Activated naive CD4-positive, alpha-beta T cell treated with anti-CD3 and anti-CD28 coated beads, Interleukin-2, amount 10 ng/mL, durations not matched to agents 7 days and 5 days (primary cell): ENCODE data around the gene TMEM132D.

Experiments used
- CTCF ChIA-PET: fragments of 350-600 bp; sonication (Branson Sonifier 250); formaldehyde crosslinking; loops from one replicate; lab custom pipeline; 2021; ENCODE audit warnings: antibody characterized with exemption; lab: Charles Lee
- DNase-seq: peaks from one replicate; pipeline ENCODE4 v3.0.0-alpha.2; 2020
- H3K27ac Mint-ChIP-seq: one replicate; pipeline ENCODE4 v1.8.0; 2021; ENCODE audit warnings: mild to moderate bottlenecking, moderate library complexity, mixed read lengths
- H3K27me3 Mint-ChIP-seq: one replicate; pipeline ENCODE4 v1.8.0; 2021; ENCODE audit warnings: mild to moderate bottlenecking, mixed read lengths
- H3K36me3 Mint-ChIP-seq: one replicate; pipeline ENCODE4 v1.8.0; 2021; ENCODE audit warnings: mixed read lengths
- H3K4me1 Mint-ChIP-seq: one replicate; pipeline ENCODE4 v1.8.0; 2021; ENCODE audit warnings: mixed read lengths
- H3K4me3 Mint-ChIP-seq: one replicate; pipeline ENCODE4 v1.8.0; 2021; ENCODE audit warnings: mild to moderate bottlenecking, moderate library complexity, mixed read lengths
- H3K9me3 Mint-ChIP-seq: one replicate; pipeline ENCODE4 v1.8.0; 2021; ENCODE audit warnings: mixed read lengths

The TMEM132D gene

GRCh38 chr12:129097451-129097850, 806.4 kb downstream of the TMEM132D start:
- CTCF ChIA-PET = no interaction called here
- Mint-ChIP-seq H3K4me3 (no peak overlapping the region), H3K27ac (no peak overlapping the region), H3K27me3 (no peaks in the 10 kb centered on the region), H3K36me3 (no peaks in the 10 kb centered on the region), H3K9me3 (peaks cover 19% of the 10 kb centered on the region), H3K4me1 (no peaks in the 10 kb centered on the region)
- no peak for DNase-seq

- Mint-ChIP-seq H3K4me3 (no peak overlapping the region), H3K27ac (no peak overlapping the region), H3K36me3 (no peaks in the 10 kb centered on the region), H3K9me3 (peaks cover 15% of the 10 kb centered on the region), H3K27me3 (no peaks in the 10 kb centered on the region), H3K4me1 (no peaks in the 10 kb centered on the region)
- DNase-seq = no peak
- CTCF ChIA-PET = no interaction called here
These were observed 806.9 kb downstream of the TMEM132D start for GRCh38 chr12:129096968-129097367.

DNA sequence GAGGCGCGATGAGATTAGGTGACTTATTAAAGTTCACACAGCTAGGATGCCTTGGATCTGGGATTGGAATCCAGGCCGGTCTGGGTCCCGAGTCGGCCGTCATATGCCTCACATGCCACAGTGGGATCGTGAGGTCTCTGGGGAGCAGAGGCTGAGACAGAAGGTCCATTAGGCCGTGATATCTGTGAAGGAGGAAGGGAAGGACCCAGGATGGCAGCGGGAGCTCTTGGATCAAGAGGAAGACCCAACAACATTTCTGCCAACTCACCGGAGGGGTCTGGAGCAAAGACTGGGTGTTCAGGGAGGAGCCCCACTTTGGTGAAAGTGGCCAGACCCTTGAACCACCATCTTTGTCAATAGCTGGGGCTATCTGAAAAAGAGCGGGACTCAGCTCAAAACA, 807.6 kb downstream of the TMEM132D start:
- no peak overlapping the region for H3K27ac Mint-ChIP-seq

DNA sequence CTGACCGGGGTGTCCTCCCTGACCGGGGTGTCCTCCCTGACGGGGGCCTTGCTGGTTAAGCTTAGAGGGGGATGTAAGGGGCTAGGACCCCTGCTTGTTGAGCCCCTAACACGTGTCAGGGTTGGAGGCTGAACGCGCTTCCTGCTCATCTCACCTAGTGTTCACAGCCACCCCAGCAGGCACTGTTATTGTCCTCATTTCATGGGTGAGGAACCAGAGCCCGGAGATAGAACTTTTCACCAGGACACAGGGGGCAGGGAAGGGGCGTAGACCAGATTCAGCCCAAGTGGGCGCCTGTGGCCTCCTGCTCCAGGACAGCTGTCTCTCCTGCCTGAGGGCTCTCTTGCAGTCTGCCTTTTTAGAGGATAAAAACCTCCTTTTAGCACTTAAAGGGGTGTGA, 814.2 kb downstream of the TMEM132D start:
- H3K27me3 Mint-ChIP-seq = no peaks in the 10 kb centered on the region
- CTCF ChIA-PET = no interaction called here
- H3K36me3 Mint-ChIP-seq = no peaks in the 10 kb centered on the region
- H3K9me3 Mint-ChIP-seq = peaks cover 18% of the 10 kb centered on the region
- no peak overlapping the region for H3K4me3 Mint-ChIP-seq
- no peaks in the 10 kb centered on the region for H3K4me1 Mint-ChIP-seq
- DNase-seq = no peak
- no peak overlapping the region for H3K27ac Mint-ChIP-seq

More for the DNA sequence above, 807.6 kb downstream of the TMEM132D start:
- H3K4me1 Mint-ChIP-seq = no peaks in the 10 kb centered on the region
- no peaks in the 10 kb centered on the region for H3K27me3 Mint-ChIP-seq
- DNase-seq = no peak
- peaks cover 14% of the 10 kb centered on the region for H3K9me3 Mint-ChIP-seq
- CTCF ChIA-PET = no interaction called here
- H3K36me3 Mint-ChIP-seq = no peaks in the 10 kb centered on the region
- no peak overlapping the region for H3K4me3 Mint-ChIP-seq

DNA sequence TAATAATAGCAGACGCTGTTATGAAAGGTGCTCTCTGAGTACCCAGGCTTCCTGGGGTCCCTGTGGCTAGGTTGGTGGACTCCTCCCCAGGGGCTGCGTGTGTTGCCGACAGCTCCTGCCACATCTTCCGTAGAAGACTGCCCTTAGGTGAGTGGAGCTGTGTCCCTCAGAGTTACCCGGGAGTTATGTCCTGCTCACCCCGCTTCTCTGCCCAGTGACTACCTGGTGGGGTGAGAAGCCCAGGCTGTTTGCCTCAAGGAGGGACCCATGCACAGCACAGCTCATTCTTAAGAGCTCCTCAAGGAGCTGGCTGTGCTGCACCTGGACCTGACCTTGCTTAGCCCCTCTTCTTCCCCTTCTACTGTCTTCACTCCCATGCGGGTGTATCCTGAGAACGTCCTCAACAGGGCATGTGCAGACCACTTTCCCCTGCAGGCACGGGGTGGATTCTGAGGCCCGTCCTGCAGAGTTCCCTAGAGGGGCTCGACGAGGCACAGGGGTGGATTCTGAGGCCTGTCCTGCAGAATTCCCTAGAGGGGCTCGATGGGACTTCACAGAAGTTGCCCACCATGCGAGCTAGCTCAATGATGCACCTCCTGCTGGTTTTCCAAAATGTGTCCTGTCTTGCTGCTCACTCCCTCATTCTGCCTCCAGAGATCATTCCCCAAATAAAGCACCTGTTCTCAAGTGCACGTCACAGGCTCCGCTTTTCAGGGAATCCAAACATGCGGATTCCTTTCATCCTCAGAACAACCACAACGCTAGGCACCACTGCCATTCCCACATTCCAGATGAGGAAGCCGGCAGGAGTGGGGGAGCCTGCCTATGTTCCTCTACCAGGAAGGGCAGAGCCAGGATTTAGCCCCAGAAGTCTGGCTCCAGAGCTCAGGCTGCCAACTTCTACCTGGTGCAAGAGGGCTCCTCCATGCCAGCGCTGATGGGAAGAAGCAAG, 818.7 kb downstream of the TMEM132D start:
- H3K27me3 Mint-ChIP-seq = no peaks in the 10 kb centered on the region
- no peak overlapping the region for H3K27ac Mint-ChIP-seq
- CTCF ChIA-PET = no interaction called here
- H3K36me3 Mint-ChIP-seq = no peaks in the 10 kb centered on the region
- no peak for DNase-seq
- H3K4me1 Mint-ChIP-seq = no peaks in the 10 kb centered on the region
- no peak overlapping the region for H3K4me3 Mint-ChIP-seq
- peaks cover 11% of the 10 kb centered on the region for H3K9me3 Mint-ChIP-seq

- CTCF ChIA-PET = no interaction called here
These were observed 820.5 kb downstream of the TMEM132D start for GRCh38 chr12:129083121-129083840.

GRCh38 chr12:129082441-129082840, 821.4 kb downstream of the TMEM132D start:
- CTCF ChIA-PET = no interaction called here
- no peaks in the 10 kb centered on the region for H3K4me1 Mint-ChIP-seq
- H3K36me3 Mint-ChIP-seq = no peaks in the 10 kb centered on the region
- H3K9me3 Mint-ChIP-seq = peaks cover 10% of the 10 kb centered on the region
- no peaks in the 10 kb centered on the region for H3K27me3 Mint-ChIP-seq
- H3K27ac Mint-ChIP-seq = no peak overlapping the region
- DNase-seq = no peak
- H3K4me3 Mint-ChIP-seq = no peak overlapping the region

More at GRCh38 chr12:129083121-129083840, 820.5 kb downstream of the TMEM132D start:
- Mint-ChIP-seq H3K27me3 (no peaks in the 10 kb centered on the region), H3K4me1 (no peaks in the 10 kb centered on the region), H3K4me3 (no peak overlapping the region), H3K36me3 (no peaks in the 10 kb centered on the region), H3K9me3 (peaks cover 7% of the 10 kb centered on the region), H3K27ac (no peak overlapping the region)
- no peak for DNase-seq

- Mint-ChIP-seq H3K27me3 (no peaks in the 10 kb centered on the region), H3K36me3 (no peaks in the 10 kb centered on the region), H3K4me1 (no peaks in the 10 kb centered on the region), H3K9me3 (peaks cover 8% of the 10 kb centered on the region), H3K27ac (no peak overlapping the region), H3K4me3 (no peak overlapping the region)
- no peak for DNase-seq
- CTCF ChIA-PET = no interaction called here
These were observed 822.0 kb downstream of the TMEM132D start for GRCh38 chr12:129081755-129082250.

- no peaks in the 10 kb centered on the region for H3K27me3 Mint-ChIP-seq
- H3K4me3 Mint-ChIP-seq = no peak overlapping the region
- H3K36me3 Mint-ChIP-seq = no peaks in the 10 kb centered on the region
- DNase-seq = no peak
- no peaks in the 10 kb centered on the region for H3K4me1 Mint-ChIP-seq
- CTCF ChIA-PET = no interaction called here
- no peak overlapping the region for H3K27ac Mint-ChIP-seq
- peaks cover 5% of the 10 kb centered on the region for H3K9me3 Mint-ChIP-seq
These were observed 823.0 kb downstream of the TMEM132D start for GRCh38 chr12:129080821-129081220.

GRCh38 chr12:129080391-129080790, 823.4 kb downstream of the TMEM132D start:
- Mint-ChIP-seq H3K4me3 (no peak overlapping the region), H3K4me1 (no peaks in the 10 kb centered on the region), H3K36me3 (no peaks in the 10 kb centered on the region), H3K27ac (no peak overlapping the region), H3K9me3 (peaks cover 5% of the 10 kb centered on the region), H3K27me3 (no peaks in the 10 kb centered on the region)
- CTCF ChIA-PET = no interaction called here
- DNase-seq = no peak

DNA sequence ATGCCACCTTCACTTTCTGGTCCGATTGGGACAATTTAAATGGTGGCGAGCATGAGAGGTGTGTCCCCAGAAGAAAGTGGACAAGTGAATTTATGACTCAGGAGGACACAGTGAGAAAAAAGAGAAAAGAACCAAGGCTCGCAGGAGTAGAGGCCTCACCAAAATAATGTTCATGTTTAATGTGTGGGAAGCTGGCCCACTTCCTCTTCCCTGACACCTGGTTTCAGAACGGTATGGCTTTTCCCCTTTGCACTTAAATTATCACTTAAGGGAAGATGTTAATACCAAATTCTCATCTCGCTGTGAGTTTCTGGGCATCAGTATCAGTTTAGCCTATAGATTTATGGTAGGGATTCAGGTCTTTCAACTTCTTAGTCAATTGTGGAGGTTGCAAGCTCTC, 824.1 kb downstream of the TMEM132D start:
- no peak overlapping the region for H3K4me3 Mint-ChIP-seq
- no peak overlapping the region for H3K27ac Mint-ChIP-seq
- no peaks in the 10 kb centered on the region for H3K27me3 Mint-ChIP-seq
- H3K36me3 Mint-ChIP-seq = no peaks in the 10 kb centered on the region
- CTCF ChIA-PET = no interaction called here
- no peaks in the 10 kb centered on the region for H3K4me1 Mint-ChIP-seq
- H3K9me3 Mint-ChIP-seq = peaks cover 8% of the 10 kb centered on the region
- DNase-seq = no peak

GRCh38 chr12:129076441-129077320, 827.1 kb downstream of the TMEM132D start:
- no peaks in the 10 kb centered on the region for H3K27me3 Mint-ChIP-seq
- CTCF ChIA-PET = no interaction called here
- no peak for DNase-seq
- H3K4me3 Mint-ChIP-seq = no peak overlapping the region
- peaks cover 19% of the 10 kb centered on the region for H3K9me3 Mint-ChIP-seq
- H3K36me3 Mint-ChIP-seq = no peaks in the 10 kb centered on the region
- H3K27ac Mint-ChIP-seq = no peak overlapping the region
- no peaks in the 10 kb centered on the region for H3K4me1 Mint-ChIP-seq

DNA sequence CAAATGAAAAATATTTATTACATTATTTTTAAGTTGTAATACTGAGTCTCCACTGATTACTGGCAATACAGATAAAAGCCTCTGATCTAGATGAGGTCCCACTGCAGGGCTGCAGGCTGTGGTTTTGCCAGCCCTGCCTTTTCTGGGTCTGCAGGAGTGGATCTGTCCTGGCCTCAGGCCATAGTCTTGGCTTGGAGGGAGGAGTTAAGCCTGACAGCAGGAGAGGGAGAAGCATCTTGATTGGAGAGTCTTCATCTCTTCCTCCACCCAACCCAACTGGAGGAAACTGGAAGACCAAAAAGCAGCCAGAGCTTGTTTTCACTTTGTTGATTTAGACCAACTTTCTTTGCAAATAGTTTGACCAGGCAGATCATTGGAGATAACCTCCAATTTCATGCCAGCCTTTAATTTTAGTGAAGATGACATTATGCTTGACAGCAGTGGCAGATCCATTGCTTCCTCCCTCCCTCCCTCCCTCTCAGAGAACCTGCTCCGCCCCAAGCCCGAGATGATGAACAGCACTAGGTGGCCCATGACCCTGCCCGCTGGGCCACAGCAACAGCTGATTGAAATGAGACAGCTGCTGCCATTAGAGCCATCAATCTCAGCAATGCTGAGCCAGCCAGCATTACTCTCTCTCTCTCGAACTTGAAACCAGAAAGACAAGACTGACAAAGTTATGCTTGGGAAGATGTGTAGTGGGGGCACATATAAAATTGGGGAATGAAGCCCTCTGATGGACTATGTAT, 828.2 kb downstream of the TMEM132D start:
- H3K36me3 Mint-ChIP-seq = no peaks in the 10 kb centered on the region
- H3K27ac Mint-ChIP-seq = no peak overlapping the region
- no peak overlapping the region for H3K4me3 Mint-ChIP-seq
- CTCF ChIA-PET = no interaction called here
- H3K4me1 Mint-ChIP-seq = no peaks in the 10 kb centered on the region
- peaks cover 19% of the 10 kb centered on the region for H3K9me3 Mint-ChIP-seq
- no peak for DNase-seq
- H3K27me3 Mint-ChIP-seq = no peaks in the 10 kb centered on the region
